GM21528 (cell line): ENCODE data around the gene WNT1.

Source experiments
- ATAC-seq: cut with Tn5 transposase; IDR thresholded peaks from one replicate; pipeline ENCODE4 v1.9.1; 2021; ENCODE audit warnings: mild to moderate bottlenecking, moderate library complexity; ENCODE audit not compliant: unreplicated experiment, low FRiP score

Gene WNT1

GRCh38 chr12:48998497-48999353 lies 20.6 kb downstream of the WNT1 start:
- peak; percentile 7 for ATAC-seq

- ATAC-seq, result no peak
These were observed 21.4 kb downstream of the WNT1 start, which contains the start of gene DDN for GRCh38 chr12:48999371-49000131. Gene DDN, minus strand, starts transcription at chr12:48999375. Its CDS starts 88 bp downstream, at chr12:48999287.

GRCh38 chr12:49000346-49000745 lies 22.2 kb downstream of the WNT1 start:
- ATAC-seq, result no peak

- no peak for ATAC-seq
These were observed 30.8 kb downstream of the WNT1 start for GRCh38 chr12:49008943-49009342.

- ATAC-seq, result no peak
These were observed 32.1 kb downstream of the WNT1 start for GRCh38 chr12:49010092-49010668.

- ATAC-seq, result no peak
These were observed 34.6 kb downstream of the WNT1 start for GRCh38 chr12:49012739-49013138.

GRCh38 chr12:49013428-49013827 lies 35.3 kb downstream of the WNT1 start:
- ATAC-seq, result no peak

- ATAC-seq, result no peak
These were observed 36.4 kb downstream of the WNT1 start for GRCh38 chr12:49014547-49014946.

- no peak for ATAC-seq
These were observed 37.1 kb downstream of the WNT1 start for GRCh38 chr12:49015196-49015595.

GRCh38 chr12:49017891-49018260 lies 39.8 kb downstream of the WNT1 start:
- peak; percentile 12 for ATAC-seq

- ATAC-seq, result peak; percentile 86
These were observed 40.4 kb downstream of the WNT1 start, which contains the start of gene PRKAG1 for GRCh38 chr12:49018261-49019119. Gene PRKAG1, minus strand, starts transcription at chr12:49018776. Its CDS starts 36 bp downstream, at chr12:49018740.

GRCh38 chr12:49019120-49019430 lies 41.0 kb downstream of the WNT1 start:
- ATAC-seq, result no peak

GRCh38 chr12:49019443-49020324 lies 41.6 kb downstream of the WNT1 start:
- no peak for ATAC-seq

GRCh38 chr12:49020441-49020840 lies 42.3 kb downstream of the WNT1 start:
- no peak for ATAC-seq

- ATAC-seq, result no peak
These were observed 43.3 kb downstream of the WNT1 start for GRCh38 chr12:49021292-49021915.

GRCh38 chr12:49022558-49023178 lies 44.5 kb downstream of the WNT1 start:
- ATAC-seq, result no peak

- no peak for ATAC-seq
These were observed 45.7 kb downstream of the WNT1 start for GRCh38 chr12:49023812-49024211.

GRCh38 chr12:49024543-49024942 lies 46.4 kb downstream of the WNT1 start:
- no peak for ATAC-seq

- no peak for ATAC-seq
These were observed 47.3 kb downstream of the WNT1 start for GRCh38 chr12:49025463-49025862.
